ENCODE data around the gene TMEM220. TPM values are rescaled to one million over a fixed set of nuclear protein-coding genes. Genes with fewer than 3 reads are reported as not detected.

TMEM220 gene
- total RNA-seq, 4 donors from 2014 or later: 1.4 to 9.5 (median 6.3) TPM

- peaks cover 0 to 5% (median 0%) of the 10 kb centered on the region in 3 donors for H3K9me3 ChIP-seq
- no peak for TF ChIP-seq CTCF (IDR thresholded peaks at IDR 0.05)
- TF ChIP-seq POLR2A (IDR thresholded peaks at IDR 0.05): no peak
- H3K27me3 ChIP-seq: no peaks in the 10 kb centered on the region
- no peaks in the 10 kb centered on the region for H3K36me3 ChIP-seq
- DNase-seq: no peak
- intact Hi-C loops (cut with DNase I): loop anchor here (5.0 kb wide), 1 partner anchor 66 kb away; no protein-coding TSS in a partner anchor
- peaks cover 0 to 36% (median 0%) of the 10 kb centered on the region in 3 donors for H3K4me1 ChIP-seq
- H3K27ac ChIP-seq: no peak overlapping the region
- WGBS, 2 donors: 60 to 63% methylated on average over 2 of the region's 2 CpGs
- H3K4me3 ChIP-seq: no peak overlapping the region
Observed at GRCh38 chr17:10776381-10776780, 46.6 kb upstream of the TMEM220 start.

GRCh38 chr17:10775740-10776356, 46.0 kb upstream of the TMEM220 start:
- Histone ChIP-seq H3K9me3 (peaks cover 0 to 5% (median 0%) of the 10 kb centered on the region in 3 donors), H3K4me3 (no peak overlapping the region), H3K27me3 (no peaks in the 10 kb centered on the region), H3K27ac (no peak overlapping the region), H3K36me3 (no peaks in the 10 kb centered on the region), H3K4me1 (peaks cover 0 to 42% (median 0%) of the 10 kb centered on the region in 3 donors)
- 75 to 77% methylated on average over 5 of the region's 5 CpGs for WGBS, 2 donors
- intact Hi-C loops (cut with DNase I): loop anchor here (5.0 kb wide), 1 partner anchor 66 kb away; no protein-coding TSS in a partner anchor
- no peak for DNase-seq
- TF ChIP-seq POLR2A (IDR thresholded peaks at IDR 0.05) (no peak), CTCF (IDR thresholded peaks at IDR 0.05) (no peak)

- no peak overlapping the region for H3K4me3 ChIP-seq
- 74 to 80% methylated on average over 4 of the region's 4 CpGs for WGBS, 2 donors
- no peak overlapping the region for H3K27ac ChIP-seq
- peaks cover 0 to 5% (median 0%) of the 10 kb centered on the region in 3 donors for H3K9me3 ChIP-seq
- intact Hi-C loops (cut with DNase I): loop anchor here (5.0 kb wide), 1 partner anchor 67 kb away; no protein-coding TSS in a partner anchor
- no peaks in the 10 kb centered on the region for H3K36me3 ChIP-seq
- no peak for DNase-seq
- no peaks in the 10 kb centered on the region for H3K27me3 ChIP-seq
- peaks cover 0 to 41% (median 0%) of the 10 kb centered on the region in 3 donors for H3K4me1 ChIP-seq
- TF ChIP-seq POLR2A (IDR thresholded peaks at IDR 0.05): no peak
- TF ChIP-seq CTCF (IDR thresholded peaks at IDR 0.05): no peak
Observed at GRCh38 chr17:10775058-10775457, 45.2 kb upstream of the TMEM220 start.

GRCh38 chr17:10773391-10773790, 43.6 kb upstream of the TMEM220 start:
- DNase-seq: no peak
- TF ChIP-seq POLR2A (IDR thresholded peaks at IDR 0.05): no peak
- no peak for TF ChIP-seq CTCF (IDR thresholded peaks at IDR 0.05)
- intact Hi-C loops (cut with DNase I): no loop called here
- WGBS, 2 donors: 39 to 44% methylated on average over 2 of the region's 2 CpGs
- peak overlapping the region in 2 of 4 donors; percentile 42 to 61 for H3K27ac ChIP-seq
- H3K4me3 ChIP-seq: no peak overlapping the region
- peaks cover 0 to 37% (median 0%) of the 10 kb centered on the region in 3 donors for H3K4me1 ChIP-seq
- H3K9me3 ChIP-seq: peaks cover 0 to 5% (median 0%) of the 10 kb centered on the region in 3 donors
- no peaks in the 10 kb centered on the region for H3K27me3 ChIP-seq
- no peaks in the 10 kb centered on the region for H3K36me3 ChIP-seq

Data from esophagus squamous epithelium (tissue), 5 donors.